ENCODE data around the gene PAQR7.

DNA sequence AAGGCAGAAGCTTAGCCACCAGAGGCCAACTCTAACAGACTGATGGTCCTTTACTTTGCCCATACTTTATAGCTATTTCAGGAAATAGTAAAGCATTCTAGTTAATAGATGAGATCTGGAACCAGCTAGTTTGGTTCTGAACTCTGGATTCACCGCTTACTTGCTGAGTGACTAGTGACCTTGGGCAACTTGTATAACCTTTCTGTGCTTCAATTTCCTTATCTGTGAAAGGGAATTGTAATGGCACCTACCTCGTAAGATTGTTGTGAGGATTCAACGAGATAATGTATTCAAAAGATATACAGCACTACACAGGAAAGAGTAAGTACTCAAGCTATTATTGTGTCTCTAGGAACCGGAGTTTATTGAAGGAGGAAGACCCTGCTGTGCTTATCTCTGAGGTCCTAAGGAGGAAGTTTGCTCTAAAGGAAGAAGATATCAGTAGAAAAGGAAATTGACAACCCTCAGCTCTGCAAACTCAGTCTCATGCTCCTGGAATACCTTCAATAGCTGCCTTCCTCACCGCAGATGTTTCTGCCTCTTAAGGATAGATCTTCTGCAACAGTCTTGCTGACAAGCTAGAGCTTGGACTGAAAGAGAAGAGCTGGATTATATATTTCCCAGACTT is 43.8 kb downstream of the PAQR7 start:
- TF ChIP-seq CTCF (IDR thresholded peaks at IDR 0.05; ENCODE audit: low read depth, low read length), result no peak
- TF ChIP-seq EZH2phosphoT487 (IDR thresholded peaks at IDR 0.05; ENCODE audit: low read depth), result no peak
